CD4-positive, alpha-beta T cell treated with Interleukin-17A for 1 hour (primary cell): ENCODE results near the gene PEX6.
"Not testable (repeated sequence)": the region's sequence is repeated elsewhere in the genome, so short reads cannot be mapped to it uniquely, and the experiment has no call there.

ENCODE experiments used
- DNase-seq: peaks from one replicate; pipeline ENCODE4 v3.0.0-alpha.2; 2020

PEX6 gene

DNA sequence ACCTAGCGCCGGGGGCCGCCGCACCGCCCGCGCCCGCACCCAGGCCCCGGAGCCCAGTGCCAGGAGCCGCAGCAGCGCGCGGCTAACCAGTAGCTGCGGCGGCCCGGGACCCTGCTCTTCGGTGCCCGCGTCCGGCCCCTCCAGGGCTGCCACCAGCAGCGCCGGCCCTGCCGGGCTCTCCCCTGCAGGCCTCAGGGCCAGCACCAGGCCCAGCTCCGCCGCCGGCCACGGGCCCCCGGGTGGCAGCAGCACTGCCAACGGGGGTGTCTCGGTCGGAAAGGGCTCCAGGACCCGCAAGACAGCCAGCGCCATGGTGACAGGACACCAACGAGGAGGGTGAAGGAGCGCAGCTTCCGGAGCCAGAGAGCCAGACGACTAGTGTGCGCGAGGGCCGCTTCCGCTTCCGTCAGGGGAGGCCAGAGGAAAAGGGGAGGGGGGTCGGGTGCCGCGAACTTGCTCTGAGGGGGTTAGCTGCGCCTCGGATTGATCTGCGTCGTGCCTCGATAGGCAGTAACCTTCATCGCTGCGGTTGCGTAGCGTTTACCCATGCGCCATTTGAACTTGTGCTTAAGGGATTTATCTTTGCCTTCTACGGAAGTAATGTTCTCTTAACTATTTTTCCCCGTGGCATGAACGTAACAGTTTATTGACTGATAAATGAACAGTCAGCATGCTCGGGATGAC lies at the start of gene PEX6:
Gene PEX6, minus strand, starts transcription at position 343 of the 684 bp plus-strand sequence. Its CDS starts 31 bp downstream, at position 312.
- DNase-seq: peak; percentile 94

- DNase-seq: no peak
Observed at GRCh38 chr6:43026365-43026764, 47.4 kb upstream of the PEX6 start.

- DNase-seq: no peak
Observed at GRCh38 chr6:43024436-43024835, 45.5 kb upstream of the PEX6 start.

GRCh38 chr6:43021270-43022047 lies 42.5 kb upstream of the PEX6 start, which contains the start of gene RRP36:
Gene RRP36 (plus strand): TSS chr6:43021623. CDS start chr6:43021655, 32 bp downstream.
- peak; percentile 65 for DNase-seq

DNA sequence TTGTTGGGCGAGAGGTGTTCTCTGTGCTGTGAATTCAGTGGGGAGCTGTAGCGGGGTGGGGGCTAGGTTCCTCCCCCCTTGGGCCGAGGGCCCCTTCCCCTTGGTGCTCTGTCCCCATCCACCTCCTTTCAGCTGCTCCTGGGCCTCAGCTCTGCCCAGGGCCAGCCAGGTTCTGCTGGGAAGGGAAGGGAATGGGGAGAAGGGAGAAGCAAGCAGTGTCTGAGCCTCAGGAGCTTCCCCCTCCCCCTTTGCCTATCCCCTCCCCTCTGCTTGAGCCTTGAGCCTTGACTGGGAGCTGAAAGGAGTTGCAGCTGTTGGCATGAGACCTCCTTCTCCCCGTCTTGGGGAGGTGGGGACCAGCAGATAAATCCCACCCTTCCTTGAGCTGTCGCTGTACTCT lies 41.9 kb upstream of the PEX6 start:
- no peak for DNase-seq

GRCh38 chr6:43020052-43020705 lies 41.2 kb upstream of the PEX6 start:
- no peak for DNase-seq

- no peak for DNase-seq
Observed at GRCh38 chr6:43019152-43019551, 40.2 kb upstream of the PEX6 start.

DNA sequence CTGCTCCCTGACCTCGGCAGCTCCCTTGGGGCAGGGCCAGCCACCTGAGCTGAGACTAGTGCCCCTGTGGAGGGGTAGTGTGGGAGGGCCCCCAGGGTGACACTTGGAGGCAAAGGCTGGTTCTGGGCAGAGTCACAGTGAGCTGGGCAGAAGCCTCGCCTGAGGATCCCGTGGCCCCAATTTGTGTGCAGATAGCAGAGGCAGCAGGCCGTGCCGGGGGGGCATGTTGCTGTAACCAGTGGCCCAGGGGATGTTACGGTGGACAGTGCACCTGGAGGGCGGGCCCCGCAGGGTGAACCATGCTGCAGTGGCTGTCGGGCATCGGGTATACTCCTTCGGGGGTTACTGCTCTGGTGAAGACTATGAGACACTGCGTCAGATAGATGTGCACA lies 38.0 kb upstream of the PEX6 start:
- DNase-seq: no peak

DNA sequence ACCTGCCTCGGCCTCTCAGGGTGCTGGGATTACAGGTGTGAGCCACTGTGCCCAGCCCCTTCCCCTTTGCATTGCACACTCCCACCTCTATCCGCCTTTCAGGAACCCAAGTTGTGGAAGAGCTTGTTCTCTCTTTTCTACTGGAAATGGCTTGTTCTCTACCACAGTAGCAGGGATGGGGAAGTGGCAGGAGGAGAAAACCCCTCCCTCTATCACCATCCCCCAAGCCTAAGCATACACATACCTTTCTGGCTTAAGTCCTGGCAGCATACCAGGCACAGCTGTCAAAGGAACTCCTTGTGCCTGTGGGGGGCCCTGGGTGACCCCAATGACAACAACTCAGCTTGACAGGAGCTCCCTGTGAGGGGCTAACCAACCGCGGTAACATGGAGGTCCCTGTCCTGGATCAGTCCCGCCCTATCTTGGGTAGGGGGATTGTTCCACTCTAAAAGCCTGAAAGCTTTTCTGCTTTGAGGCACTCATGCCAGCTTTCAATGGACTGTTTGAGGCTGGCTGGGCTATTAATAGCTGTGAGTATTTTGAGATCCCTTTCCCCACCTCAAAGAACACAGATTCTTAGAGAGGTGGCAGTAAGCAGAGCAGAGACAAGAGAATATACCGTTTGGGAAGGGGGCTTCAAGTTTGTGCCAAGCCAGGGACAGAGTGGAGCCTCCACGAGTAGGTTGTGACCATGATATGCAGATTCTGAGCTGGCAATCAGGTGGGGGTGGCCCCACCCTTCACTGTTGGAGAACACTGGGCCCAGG lies 37.4 kb upstream of the PEX6 start:
- no peak for DNase-seq

DNA sequence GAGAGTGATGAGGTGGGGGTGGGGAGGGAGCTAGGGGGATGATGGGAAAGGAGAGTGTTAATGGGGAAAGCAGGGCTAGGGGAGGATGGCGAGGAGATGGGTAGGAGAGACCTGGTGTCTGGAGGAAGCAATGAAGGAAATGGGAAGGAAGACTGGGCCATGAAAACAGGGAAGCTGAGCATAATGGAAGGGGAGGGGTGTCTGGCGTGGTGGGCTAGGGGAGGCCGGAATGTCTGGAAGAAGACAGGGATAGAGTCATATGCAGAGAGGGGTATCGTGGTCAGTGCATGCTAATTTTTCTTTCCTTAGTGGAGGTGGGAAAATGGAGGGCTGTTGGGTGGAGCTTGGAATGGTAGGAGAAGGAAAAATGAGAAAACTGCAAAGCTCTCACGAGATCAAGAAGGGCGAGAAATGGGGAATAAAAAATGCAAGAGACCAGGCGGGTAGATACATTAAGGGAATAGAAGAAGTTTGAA lies 35.5 kb upstream of the PEX6 start:
- no peak for DNase-seq

DNA sequence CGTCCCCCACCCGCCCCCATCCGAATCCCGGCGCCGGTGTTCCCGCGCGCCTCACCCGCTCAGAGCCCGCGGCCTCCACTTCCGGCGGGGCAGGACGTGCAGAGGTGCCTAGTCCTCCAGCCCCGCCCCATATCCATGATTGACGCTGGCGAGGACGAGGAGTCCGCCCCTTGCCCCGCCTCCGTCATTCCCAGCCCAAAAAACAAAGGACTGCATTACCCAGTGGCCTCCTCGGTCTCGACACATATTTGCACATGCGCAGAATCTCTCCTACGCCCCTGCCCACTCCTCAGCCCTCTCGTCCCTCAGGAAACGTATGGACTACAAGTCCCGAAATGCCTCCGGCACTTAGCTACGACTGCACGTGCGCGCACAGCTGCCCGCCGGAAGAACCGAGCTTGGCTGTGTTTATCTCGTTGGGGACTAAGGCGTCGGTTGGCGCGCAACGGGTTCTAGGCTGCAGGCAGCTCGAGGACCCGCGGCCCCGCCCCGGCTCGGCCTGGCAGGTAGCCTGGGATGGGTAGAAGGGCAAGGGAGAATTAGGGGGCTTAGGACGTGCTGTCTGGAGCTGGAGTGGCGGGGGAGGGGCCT lies 35.0 kb upstream of the PEX6 start, which contains the start of the genes KLHDC3 and MEA1:
Gene KLHDC3, plus strand, starts transcription at position 407 of the 591 bp plus-strand sequence. CDS start 2,944 bp downstream, outside the sequence.
Gene MEA1, minus strand, starts transcription at position 104 of the 591 bp plus-strand sequence. CDS start 133 bp downstream, outside the sequence.
- DNase-seq: peak; percentile 100

- DNase-seq: no peak
Observed at GRCh38 chr6:43013097-43013842, 34.3 kb upstream of the PEX6 start.

GRCh38 chr6:43012364-43012763 lies 33.4 kb upstream of the PEX6 start:
- no peak for DNase-seq

DNA sequence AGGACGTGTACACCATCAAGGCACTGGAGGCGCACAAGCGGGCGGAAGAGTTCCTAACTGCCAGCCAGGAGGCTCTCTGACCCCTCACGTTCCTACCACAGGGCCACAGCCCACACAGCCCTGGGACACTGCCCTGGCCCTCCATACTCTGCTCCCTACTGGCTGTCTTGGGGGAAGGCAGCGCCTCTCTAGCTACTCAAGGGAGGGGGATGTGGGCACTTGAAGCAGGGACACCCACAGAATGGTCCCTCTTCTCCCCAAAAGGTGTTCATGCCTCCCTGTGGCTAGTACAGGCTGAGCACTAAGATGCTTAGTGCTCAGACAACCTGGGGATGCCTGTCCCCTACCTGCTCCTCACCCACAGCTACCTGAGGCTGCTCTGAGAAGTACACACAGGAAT lies 32.2 kb upstream of the PEX6 start:
- DNase-seq: no peak

DNA sequence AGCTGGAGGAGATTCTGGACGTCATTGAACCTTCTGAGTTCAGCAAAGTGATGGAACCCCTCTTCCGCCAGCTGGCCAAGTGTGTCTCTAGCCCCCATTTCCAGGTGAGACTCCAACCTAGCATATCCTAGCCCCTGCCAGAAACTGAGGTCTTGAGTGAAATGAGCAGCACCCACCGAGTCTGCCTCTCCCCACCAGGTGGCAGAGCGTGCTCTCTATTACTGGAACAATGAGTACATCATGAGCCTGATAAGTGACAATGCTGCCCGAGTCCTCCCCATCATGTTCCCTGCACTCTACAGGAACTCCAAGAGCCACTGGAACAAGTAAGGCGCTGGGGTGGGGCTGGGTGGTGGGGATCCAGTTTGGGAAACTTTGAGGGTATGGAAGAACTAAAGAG lies 30.1 kb upstream of the PEX6 start:
- DNase-seq: peak; percentile 46

DNA sequence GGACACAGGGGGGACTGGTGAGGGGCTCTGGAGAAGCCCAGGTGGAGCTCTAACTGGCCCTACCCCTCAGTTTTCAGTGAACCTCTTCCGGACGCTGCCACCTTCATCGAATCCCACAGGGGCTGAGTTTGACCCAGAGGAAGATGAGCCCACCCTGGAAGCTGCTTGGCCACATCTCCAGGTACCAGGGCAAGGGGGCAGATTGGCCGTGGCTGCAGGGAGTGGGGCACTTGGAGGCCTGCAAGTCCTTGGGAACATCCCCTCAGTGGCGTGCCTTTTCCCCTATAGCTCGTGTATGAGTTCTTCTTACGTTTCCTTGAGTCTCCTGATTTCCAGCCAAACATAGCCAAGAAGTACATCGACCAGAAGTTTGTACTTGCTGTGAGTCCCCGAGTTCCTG lies 28.1 kb upstream of the PEX6 start:
- no peak for DNase-seq

DNA sequence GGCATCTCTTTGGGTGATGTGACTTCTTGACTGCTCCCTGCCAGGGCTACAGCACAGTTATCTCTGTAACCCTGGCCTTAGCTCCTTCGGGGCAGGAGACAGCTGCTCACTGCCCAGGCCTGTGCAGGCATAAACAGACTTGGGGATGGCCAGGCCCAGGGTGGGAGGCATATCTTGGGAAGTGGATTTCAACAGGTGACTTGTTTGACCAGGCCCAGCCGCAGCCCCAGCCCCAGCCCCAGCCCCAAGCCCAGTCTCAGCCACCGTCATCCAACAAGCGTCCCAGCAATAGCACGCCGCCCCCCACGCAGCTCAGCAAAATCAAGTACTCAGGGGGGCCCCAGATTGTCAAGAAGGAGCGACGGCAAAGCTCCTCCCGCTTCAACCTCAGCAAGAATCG lies 27.3 kb upstream of the PEX6 start:
- DNase-seq: no peak

- DNase-seq: no peak
Observed at GRCh38 chr6:43005844-43006243, 26.9 kb upstream of the PEX6 start.

DNA sequence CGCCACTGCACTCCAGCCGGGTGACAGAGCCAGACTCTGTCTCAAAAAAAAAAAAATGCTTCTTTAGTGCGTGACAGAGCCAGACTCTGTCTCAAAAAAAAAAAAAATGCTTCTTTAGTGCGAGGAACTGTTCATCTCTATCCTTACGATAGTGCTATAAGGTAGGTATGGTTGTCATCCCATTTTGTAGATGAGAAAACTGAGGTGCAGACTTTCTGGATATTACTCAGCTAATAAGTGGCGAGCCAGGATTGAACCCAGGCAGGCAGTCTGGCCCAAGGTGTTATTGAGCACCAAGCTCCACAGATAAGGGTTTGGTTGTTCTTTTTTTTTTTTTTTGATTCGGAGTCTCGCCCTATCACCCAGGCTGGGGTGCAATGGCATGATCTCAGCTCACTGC lies 22.9 kb upstream of the PEX6 start:
- no peak for DNase-seq

GRCh38 chr6:42998205-42998604 lies 19.2 kb upstream of the PEX6 start:
- not testable (repeated sequence) for DNase-seq

DNA sequence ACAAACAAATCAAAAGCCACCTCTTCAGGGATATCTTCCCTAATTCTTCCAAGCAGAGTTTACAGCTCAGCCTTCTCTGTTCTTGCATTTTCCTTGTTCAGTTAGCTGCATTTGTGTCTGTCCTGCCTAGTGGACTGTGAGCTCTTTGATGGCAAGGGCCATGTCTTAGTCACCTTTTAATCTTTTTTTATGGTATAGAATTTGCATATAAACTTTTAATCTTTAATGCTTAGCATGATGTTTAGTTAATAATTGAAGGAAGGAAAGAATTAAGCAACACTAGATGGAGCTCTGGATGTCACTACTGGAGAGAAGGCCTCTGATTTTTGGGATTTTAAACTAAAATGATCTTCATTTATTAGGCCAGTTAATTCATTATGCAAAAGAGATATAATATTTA lies 17.5 kb upstream of the PEX6 start:
- DNase-seq: no peak
